Endothelial cell (in vitro differentiated cells): Measurements from ENCODE around the gene MAGI3. TPM values are rescaled to one million over a fixed set of nuclear protein-coding genes. Genes with fewer than 3 reads are reported as not detected.
"Not testable (repeated sequence)": the region's sequence is repeated elsewhere in the genome, so short reads cannot be mapped to it uniquely, and the experiment has no call there.

Experiments used
- DNase-seq: peaks from one replicate; pipeline ENCODE4 v3.0.0; 2021; ENCODE audit warnings: low spot score
- H3K27ac Mint-ChIP-seq: one replicate; pipeline ENCODE4 v1.8.0; 2021; ENCODE audit warnings: mixed read lengths, inconsistent platforms; ENCODE audit not compliant: unreplicated experiment
- H3K27me3 Mint-ChIP-seq: one replicate; pipeline ENCODE4 v1.8.0; 2021; ENCODE audit warnings: mild to moderate bottlenecking, moderate library complexity, mixed read lengths, inconsistent platforms; ENCODE audit not compliant: unreplicated experiment
- H3K36me3 Mint-ChIP-seq: one replicate; pipeline ENCODE4 v1.8.0; 2021; ENCODE audit warnings: mild to moderate bottlenecking, low read depth, mixed read lengths, inconsistent platforms; ENCODE audit not compliant: unreplicated experiment
- H3K4me1 Mint-ChIP-seq: one replicate; pipeline ENCODE4 v1.8.0; 2021; ENCODE audit warnings: mild to moderate bottlenecking, mixed read lengths, inconsistent platforms; ENCODE audit not compliant: unreplicated experiment
- H3K4me3 Mint-ChIP-seq: one replicate; pipeline ENCODE4 v1.8.0; 2021; ENCODE audit warnings: mild to moderate bottlenecking, mixed read lengths, inconsistent platforms; ENCODE audit not compliant: unreplicated experiment
- H3K9me3 Mint-ChIP-seq: one replicate; pipeline ENCODE4 v1.8.0; 2021; ENCODE audit warnings: mixed read lengths, inconsistent platforms; ENCODE audit not compliant: unreplicated experiment
- total RNA-seq: library from RNA; stranded (reverse); fragmentation: NEBNext Ultra II Directional; extraction: Animal tissue kit (Norgen Biotek cat#: 25700); gene quantifications from one replicate; pipeline ENCODE4 v1.2.1, GENCODE V29; 2021; ENCODE audit not compliant: unreplicated experiment
- TF ChIP-seq, protein P1 (sequence below): fragments of 200-600 bp; sonication (generic); IDR thresholded peaks from one replicate; pipeline ENCODE4 v1.5.0; 2021; ENCODE audit warnings: antibody characterized with exemption; ENCODE audit not compliant: unreplicated experiment

MAGI3 gene
- total RNA-seq, 1 donor from 2014 or later: 18.9 TPM

DNA sequence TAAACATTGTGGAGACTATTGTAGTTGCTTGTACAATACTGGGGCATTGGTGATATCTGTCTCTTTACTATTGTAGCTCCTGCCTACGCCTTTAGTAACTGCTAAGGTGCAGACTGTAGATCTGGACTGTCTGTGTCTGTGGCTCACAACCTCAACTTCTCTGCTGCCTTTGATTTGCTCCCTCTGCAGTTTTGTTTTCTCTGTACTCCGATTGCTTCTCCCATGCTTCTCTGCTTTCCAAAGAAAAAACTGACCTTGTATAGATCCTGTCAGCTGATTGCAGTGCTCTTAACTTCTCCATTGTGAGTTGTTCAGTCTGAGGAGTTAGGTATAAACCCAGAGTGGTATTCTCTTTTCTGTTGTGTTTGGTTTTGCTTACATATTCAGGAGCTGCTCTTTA is 15.3 kb downstream of the MAGI3 start:
- no peak for DNase-seq
- Mint-ChIP-seq H3K4me3 (no peak overlapping the region), H3K27ac (no peak overlapping the region), H3K4me1 (peaks cover 13% of the 10 kb centered on the region), H3K9me3 (no peaks in the 10 kb centered on the region), H3K27me3 (no peaks in the 10 kb centered on the region), H3K36me3 (no peaks in the 10 kb centered on the region)
- TF ChIP-seq, protein P1, sequence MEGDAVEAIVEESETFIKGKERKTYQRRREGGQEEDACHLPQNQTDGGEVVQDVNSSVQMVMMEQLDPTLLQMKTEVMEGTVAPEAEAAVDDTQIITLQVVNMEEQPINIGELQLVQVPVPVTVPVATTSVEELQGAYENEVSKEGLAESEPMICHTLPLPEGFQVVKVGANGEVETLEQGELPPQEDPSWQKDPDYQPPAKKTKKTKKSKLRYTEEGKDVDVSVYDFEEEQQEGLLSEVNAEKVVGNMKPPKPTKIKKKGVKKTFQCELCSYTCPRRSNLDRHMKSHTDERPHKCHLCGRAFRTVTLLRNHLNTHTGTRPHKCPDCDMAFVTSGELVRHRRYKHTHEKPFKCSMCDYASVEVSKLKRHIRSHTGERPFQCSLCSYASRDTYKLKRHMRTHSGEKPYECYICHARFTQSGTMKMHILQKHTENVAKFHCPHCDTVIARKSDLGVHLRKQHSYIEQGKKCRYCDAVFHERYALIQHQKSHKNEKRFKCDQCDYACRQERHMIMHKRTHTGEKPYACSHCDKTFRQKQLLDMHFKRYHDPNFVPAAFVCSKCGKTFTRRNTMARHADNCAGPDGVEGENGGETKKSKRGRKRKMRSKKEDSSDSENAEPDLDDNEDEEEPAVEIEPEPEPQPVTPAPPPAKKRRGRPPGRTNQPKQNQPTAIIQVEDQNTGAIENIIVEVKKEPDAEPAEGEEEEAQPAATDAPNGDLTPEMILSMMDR: no peak

DNA sequence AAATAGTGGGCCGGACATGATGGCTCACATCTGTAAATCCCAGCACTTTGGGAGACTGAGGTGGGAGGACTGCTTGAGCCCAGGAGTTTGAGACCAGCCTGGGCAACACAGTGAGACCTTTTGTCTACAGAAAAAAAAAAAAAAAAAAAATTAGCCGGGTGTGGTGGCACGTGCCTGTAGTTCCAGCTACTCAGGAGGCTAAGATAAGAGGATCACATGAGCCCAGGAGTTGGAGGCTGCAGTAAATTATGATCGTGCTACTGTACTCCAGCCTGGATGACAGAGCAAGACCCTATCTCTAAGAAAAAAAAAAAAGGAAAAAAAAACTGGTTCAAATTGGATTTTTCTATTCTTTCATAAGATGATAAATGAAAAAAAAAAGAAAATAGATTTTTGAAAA is 15.8 kb downstream of the MAGI3 start:
- H3K36me3 Mint-ChIP-seq, H3K4me3 Mint-ChIP-seq, H3K9me3 Mint-ChIP-seq, H3K27ac Mint-ChIP-seq, H3K27me3 Mint-ChIP-seq, DNase-seq: not testable (repeated sequence)
- H3K4me1 Mint-ChIP-seq: peaks cover 13% of the 10 kb centered on the region

DNA sequence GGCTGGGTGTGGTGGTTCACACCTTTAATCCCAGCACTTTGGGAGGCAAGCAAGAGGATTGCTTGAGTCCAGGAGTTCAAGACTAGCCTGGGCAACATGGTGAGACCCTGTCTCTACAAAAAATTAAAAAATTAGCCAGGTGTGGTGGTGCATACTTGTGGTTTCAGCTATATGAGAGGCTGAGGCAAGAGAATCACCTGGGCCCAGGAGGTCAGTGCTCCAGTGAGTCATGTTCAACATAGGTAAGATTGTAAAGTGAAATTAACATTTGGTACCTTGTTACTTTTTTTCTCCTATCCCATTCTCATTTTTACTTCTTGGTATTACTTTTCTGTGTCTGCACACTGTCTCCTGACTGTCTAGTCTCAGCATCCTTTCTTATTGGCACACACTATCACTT is 19.0 kb downstream of the MAGI3 start:
- DNase-seq: no peak
- Mint-ChIP-seq H3K9me3 (no peaks in the 10 kb centered on the region), H3K36me3 (no peaks in the 10 kb centered on the region), H3K4me3 (no peak overlapping the region), H3K27ac (no peak overlapping the region), H3K4me1 (peaks cover 3% of the 10 kb centered on the region), H3K27me3 (no peaks in the 10 kb centered on the region)
- TF ChIP-seq, protein P1: no peak

DNA sequence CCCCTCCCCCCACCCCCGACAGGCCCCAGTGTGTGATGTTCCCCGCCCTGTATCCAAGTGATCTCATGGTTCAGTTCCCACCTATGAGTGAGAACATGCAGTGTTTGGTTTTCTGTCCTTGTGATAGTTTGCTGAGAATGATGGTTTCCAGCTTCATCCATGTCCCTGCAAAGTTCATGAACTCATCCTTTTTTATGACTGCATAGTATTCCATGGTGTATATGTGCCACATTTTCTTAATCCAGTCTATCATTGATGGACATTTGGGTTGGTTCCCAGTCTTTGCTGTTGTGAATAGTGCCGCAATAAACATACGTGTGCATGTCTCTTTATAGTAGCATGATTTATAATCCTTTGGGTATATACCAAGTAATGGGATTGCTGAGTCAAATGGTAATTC is 21.7 kb downstream of the MAGI3 start:
- DNase-seq, H3K27me3 Mint-ChIP-seq, H3K4me1 Mint-ChIP-seq, H3K27ac Mint-ChIP-seq, H3K9me3 Mint-ChIP-seq, H3K36me3 Mint-ChIP-seq, H3K4me3 Mint-ChIP-seq: not testable (repeated sequence)

DNA sequence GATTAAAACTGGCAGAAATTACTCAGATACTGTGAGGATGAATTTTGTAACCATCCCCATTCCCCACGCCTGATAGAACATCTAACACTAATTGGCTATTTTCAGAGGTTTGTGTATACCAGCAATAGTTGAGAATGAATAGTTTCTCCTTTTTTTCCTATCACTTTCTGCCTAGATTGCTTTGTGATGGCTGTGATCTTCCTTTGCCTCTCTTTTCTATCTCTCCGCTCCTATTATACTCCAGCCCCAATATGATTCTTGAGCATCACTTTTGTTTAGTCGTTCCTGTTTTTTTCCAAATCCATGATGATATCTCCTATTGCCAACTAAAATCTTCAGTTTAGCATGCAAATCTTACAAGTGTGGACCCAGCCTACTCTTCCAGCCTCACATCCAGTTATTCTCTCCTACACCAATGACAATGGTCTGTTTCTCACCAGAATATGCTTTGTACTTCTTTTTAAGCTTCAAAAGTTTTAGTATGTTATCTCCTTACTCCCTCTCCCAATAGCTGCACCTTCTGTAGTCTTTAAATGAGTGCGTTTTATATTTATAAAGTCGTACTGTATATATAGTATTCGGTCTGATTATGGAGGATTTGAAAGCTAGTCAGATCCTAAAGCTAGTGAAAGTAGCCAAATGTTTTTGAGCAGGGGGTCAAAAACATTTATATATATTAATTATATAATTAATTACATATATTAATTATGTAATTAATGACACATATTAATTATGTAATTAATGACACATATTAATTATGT is 25.2 kb downstream of the MAGI3 start:
- DNase-seq: no peak
- TF ChIP-seq, protein P1: no peak
- no peaks in the 10 kb centered on the region for H3K36me3 Mint-ChIP-seq
- H3K9me3 Mint-ChIP-seq: no peaks in the 10 kb centered on the region
- no peaks in the 10 kb centered on the region for H3K27me3 Mint-ChIP-seq
- H3K27ac Mint-ChIP-seq: no peak overlapping the region
- H3K4me1 Mint-ChIP-seq: no peaks in the 10 kb centered on the region
- no peak overlapping the region for H3K4me3 Mint-ChIP-seq

DNA sequence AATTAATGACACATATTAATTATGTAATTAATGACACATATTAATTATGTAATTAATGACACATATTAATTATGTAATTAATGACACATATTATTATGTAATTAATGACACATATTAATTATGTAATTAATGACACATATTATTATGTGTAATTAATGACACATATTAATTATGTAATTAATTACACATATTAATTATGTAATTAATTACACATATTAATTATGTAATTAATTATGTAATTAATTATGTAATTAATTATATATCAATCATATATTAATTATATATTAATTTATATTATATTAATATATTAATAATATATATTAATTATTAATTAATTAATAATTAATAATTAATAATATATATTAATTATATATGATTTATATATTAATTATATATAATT is 25.8 kb downstream of the MAGI3 start:
- DNase-seq, H3K27ac Mint-ChIP-seq, H3K4me1 Mint-ChIP-seq, H3K27me3 Mint-ChIP-seq, H3K9me3 Mint-ChIP-seq, H3K36me3 Mint-ChIP-seq, H3K4me3 Mint-ChIP-seq: not testable (repeated sequence)
